Activated CD4-positive, alpha-beta T cell treated with anti-CD3 and anti-CD28 coated beads, Interleukin-2, amount 10 ng/mL, durations not matched to agents 7 days and 5 days (primary cell): ENCODE results near the gene RABGAP1. TPM values are rescaled to one million over a fixed set of nuclear protein-coding genes. Genes with fewer than 3 reads are reported as not detected.

ENCODE experiments used
- CTCF ChIA-PET: fragments of 350-600 bp; sonication (Branson Sonifier 250); formaldehyde crosslinking; loops from one replicate; lab custom pipeline; 2021; ENCODE audit warnings: antibody characterized with exemption; lab: Charles Lee
- POLR2A ChIA-PET: fragments of 350-600 bp; sonication (Branson Sonifier 250); formaldehyde crosslinking; loops from one replicate; lab custom pipeline; 2021; ENCODE audit warnings: antibody characterized with exemption; lab: Charles Lee
- DNase-seq: peaks from one replicate; pipeline ENCODE4 v3.0.0-alpha.2; 2020
- H3K27ac Mint-ChIP-seq: one replicate; pipeline ENCODE4 v1.8.0; 2021; ENCODE audit warnings: mild to moderate bottlenecking, moderate library complexity, mixed read lengths
- H3K27me3 Mint-ChIP-seq: one replicate; pipeline ENCODE4 v1.8.0; 2021; ENCODE audit warnings: mixed read lengths
- H3K36me3 Mint-ChIP-seq: one replicate; pipeline ENCODE4 v1.8.0; 2021; ENCODE audit warnings: low read depth, mixed read lengths
- H3K4me1 Mint-ChIP-seq: one replicate; pipeline ENCODE4 v1.8.0; 2021; ENCODE audit warnings: mixed read lengths
- H3K4me3 Mint-ChIP-seq: one replicate; pipeline ENCODE4 v1.8.0; 2021; ENCODE audit warnings: mild to moderate bottlenecking, moderate library complexity, mixed read lengths
- H3K9me3 Mint-ChIP-seq: one replicate; pipeline ENCODE4 v1.8.0; 2021; ENCODE audit warnings: mixed read lengths
- total RNA-seq, 2 experiments: library from RNA; stranded (reverse); gene quantifications; one replicate each; pipeline ENCODE4 v1.2.3, GENCODE V29; 2021

Gene RABGAP1
- total RNA-seq, 2 experiments from 2014 or later, result 28.4 to 32.9 TPM

DNA sequence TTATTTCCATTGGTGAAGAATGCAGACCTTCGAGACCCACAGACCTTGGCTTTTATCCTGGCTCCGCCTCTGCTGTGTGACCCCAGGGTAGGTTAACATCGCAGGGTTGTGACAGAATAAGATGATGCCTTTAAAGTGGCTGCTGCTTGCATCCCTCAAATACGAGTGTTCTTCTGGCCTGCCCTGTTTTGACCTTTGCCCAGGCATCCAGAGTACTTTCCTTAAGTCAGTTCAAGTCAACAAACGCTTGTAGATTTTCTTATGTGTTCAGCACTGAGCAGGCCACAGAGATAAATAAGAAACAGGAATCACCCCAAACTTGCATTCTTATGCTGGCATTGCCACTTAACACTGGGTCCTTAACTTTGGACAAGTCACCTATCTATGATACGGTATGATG, 142.9 kb downstream of the RABGAP1 start:
- H3K4me3 Mint-ChIP-seq, result no peak overlapping the region
- H3K27me3 Mint-ChIP-seq, result no peaks in the 10 kb centered on the region
- H3K27ac Mint-ChIP-seq, result no peak overlapping the region
- peaks cover 4% of the 10 kb centered on the region for H3K4me1 Mint-ChIP-seq
- ChIA-PET CTCF (interaction anchor here (1.1 kb wide), 1 partner anchor 10 kb away, joined by 3 read pairs; no protein-coding TSS in a partner anchor), POLR2A (no interaction called here)
- H3K9me3 Mint-ChIP-seq, result no peaks in the 10 kb centered on the region
- peaks cover 10% of the 10 kb centered on the region for H3K36me3 Mint-ChIP-seq
- DNase-seq, result no peak

DNA sequence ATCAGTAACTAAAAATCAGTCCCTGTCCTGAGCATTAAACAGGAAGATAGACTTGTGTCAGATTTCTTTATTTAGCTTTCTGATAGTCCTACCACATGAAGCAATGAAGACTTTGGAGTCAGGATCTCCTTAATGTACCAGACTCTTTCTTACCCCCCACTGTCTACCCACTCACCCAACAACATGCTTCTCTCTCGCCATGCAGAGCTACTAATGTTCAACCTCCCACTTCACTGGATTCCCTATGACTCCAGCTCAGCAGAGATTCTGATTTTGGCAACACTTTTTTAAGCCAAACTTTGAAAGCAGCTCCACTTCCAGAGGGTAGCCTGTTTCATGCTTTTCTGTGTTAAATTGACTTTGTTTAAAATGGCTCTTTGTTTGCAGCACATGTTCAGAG, 143.4 kb downstream of the RABGAP1 start:
- Mint-ChIP-seq H3K27ac (no peak overlapping the region), H3K36me3 (peaks cover 8% of the 10 kb centered on the region), H3K4me1 (peaks cover 4% of the 10 kb centered on the region), H3K4me3 (no peak overlapping the region), H3K27me3 (no peaks in the 10 kb centered on the region), H3K9me3 (no peaks in the 10 kb centered on the region)
- ChIA-PET CTCF (interaction anchor here (1.0 to 1.7 kb wide), 4 partner anchors 9 to 270 kb away, joined by 3 to 6 read pairs (median 3); no protein-coding TSS in a partner anchor), POLR2A (no interaction called here)
- no peak for DNase-seq

DNA sequence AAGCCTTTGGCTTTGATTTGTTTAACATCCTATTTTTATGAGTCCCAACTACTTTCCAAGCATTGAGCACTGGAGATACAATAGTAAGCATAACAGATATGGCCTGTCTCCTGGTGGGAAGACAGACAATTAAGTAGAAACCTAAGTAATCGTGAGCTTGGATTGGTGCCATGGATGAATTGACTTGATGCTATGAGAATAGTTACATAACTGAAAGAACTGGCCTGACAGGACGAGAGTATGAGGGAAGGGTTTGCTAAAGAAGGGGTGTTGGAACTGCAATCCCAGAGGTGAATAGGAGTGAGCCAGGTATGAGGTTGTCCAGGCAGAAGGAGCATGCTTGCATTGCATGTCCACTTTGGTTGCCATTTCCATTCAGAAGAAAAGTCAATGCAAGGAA, 145.1 kb downstream of the RABGAP1 start:
- Mint-ChIP-seq H3K27ac (no peak overlapping the region), H3K4me3 (no peak overlapping the region), H3K36me3 (peaks cover 10% of the 10 kb centered on the region), H3K9me3 (no peaks in the 10 kb centered on the region), H3K4me1 (peaks cover 1% of the 10 kb centered on the region), H3K27me3 (no peaks in the 10 kb centered on the region)
- DNase-seq, result no peak
- POLR2A ChIA-PET, result no interaction called here
- CTCF ChIA-PET, result no interaction called here

DNA sequence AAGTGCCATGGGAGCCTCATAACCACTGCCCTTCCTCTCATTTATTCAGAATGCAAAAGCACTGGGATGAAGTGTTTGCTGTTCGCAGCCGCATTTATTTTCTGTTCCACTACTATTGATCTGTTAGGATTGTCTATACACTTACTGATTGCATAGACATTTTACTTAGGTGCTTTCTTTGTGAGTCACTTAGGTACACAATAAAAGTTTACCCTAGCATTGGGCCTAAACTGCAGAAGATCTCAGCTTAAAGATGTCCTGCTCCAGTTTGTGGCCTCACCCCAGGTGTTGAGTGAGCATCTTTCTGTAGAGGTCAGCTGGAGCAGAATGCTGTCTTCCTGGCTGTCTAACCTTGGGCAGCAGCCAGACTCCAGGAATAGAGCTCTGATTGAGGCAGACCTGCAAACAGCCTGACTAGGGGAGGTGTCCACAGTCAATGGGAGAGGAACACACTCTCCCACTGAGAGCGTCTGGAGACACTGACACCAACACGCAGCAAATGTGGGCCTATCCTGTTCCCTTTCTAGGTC, 146.6 kb downstream of the RABGAP1 start:
- CTCF ChIA-PET, result interaction anchor here (0.6 kb wide), 1 partner anchor 1106 kb away, joined by 3 read pairs; no protein-coding TSS in a partner anchor
- POLR2A ChIA-PET, result no interaction called here
- DNase-seq, result no peak
- Mint-ChIP-seq H3K4me1 (no peaks in the 10 kb centered on the region), H3K36me3 (peaks cover 7% of the 10 kb centered on the region), H3K9me3 (no peaks in the 10 kb centered on the region), H3K27ac (no peak overlapping the region), H3K27me3 (no peaks in the 10 kb centered on the region), H3K4me3 (no peak overlapping the region)

DNA sequence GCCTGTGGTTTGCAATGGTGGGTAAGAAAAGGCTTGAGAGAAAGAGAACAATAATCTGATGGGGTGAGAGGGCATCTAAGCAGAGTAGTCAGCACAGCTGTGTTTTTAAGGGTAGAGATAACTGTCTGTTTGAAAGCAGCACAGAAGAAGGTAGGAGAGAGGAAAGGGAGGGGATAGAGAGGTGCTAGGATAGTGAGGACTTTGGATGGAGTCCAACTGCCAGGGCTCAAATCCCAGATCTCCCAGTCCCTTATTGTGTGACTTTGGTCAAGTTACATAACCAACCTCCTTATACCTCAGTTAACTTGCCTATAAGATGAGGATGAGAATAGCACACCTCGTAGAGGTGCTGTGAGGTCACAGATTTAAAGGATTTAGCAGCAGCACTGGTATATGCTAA, 148.2 kb downstream of the RABGAP1 start:
- no peak overlapping the region for H3K27ac Mint-ChIP-seq
- H3K4me1 Mint-ChIP-seq, result no peaks in the 10 kb centered on the region
- no peaks in the 10 kb centered on the region for H3K27me3 Mint-ChIP-seq
- no peak for DNase-seq
- ChIA-PET POLR2A (no interaction called here), CTCF (no interaction called here)
- H3K36me3 Mint-ChIP-seq, result peaks cover 11% of the 10 kb centered on the region
- H3K9me3 Mint-ChIP-seq, result no peaks in the 10 kb centered on the region
- H3K4me3 Mint-ChIP-seq, result no peak overlapping the region

DNA sequence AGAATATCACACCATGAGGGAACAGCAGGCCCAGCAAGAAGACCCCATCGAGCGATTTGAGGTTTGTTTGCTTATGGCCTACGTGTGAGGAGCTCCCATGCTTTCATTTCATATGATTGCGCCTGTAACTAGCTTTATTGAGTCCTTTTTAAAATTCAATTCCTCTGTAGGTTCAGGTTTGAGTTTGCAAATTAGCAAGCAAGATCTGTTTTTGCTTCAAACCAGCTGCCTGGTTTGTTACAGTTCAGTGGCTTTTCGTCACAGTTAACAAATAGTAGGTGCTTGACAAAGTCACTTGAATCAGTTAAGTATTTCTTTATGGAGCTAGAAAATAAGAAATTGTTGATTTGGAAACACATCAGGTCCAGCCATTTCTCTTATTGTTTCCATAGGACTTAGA, 149.0 kb downstream of the RABGAP1 start:
- Mint-ChIP-seq H3K27me3 (no peaks in the 10 kb centered on the region), H3K4me3 (no peak overlapping the region), H3K4me1 (no peaks in the 10 kb centered on the region), H3K36me3 (peaks cover 11% of the 10 kb centered on the region), H3K27ac (no peak overlapping the region), H3K9me3 (no peaks in the 10 kb centered on the region)
- DNase-seq, result no peak
- CTCF ChIA-PET, result interaction anchor here (1.8 kb wide), 1 partner anchor 12 kb away, joined by 5 read pairs; no protein-coding TSS in a partner anchor
- POLR2A ChIA-PET, result interaction anchor here (0.6 kb wide), 1 partner anchor 42 kb away, joined by 3 read pairs; no protein-coding TSS in a partner anchor

DNA sequence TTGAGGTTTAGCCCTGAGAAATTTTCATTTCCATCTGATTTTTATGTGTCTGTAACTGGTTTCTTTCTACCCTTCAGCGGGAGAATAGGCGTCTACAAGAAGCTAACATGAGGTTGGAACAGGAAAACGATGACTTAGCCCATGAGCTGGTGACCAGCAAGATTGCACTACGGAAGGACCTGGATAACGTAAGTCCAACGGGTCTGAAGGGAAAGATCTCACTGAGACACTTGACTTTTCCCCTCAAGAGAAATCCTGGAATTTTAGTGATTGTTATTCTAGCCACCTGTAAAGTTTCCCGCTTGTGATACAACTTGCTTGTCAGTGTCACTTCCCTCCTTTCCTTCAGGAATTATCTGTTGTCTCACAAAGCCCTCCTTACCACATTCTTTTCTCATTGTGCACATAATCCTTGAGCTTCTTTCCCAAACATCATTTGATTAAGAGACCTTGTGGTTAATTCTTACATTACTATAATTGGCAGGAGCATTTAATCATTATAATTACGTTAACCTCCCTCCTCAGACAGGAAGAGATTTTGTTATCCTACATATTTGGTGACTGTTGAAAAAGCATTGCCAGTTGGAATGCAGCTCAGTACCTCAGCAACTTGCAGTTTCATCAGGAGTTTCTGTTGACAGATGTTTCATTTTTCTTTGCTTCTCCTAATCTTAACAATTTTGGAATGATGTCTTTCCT, 149.5 kb downstream of the RABGAP1 start:
- Mint-ChIP-seq H3K4me3 (no peak overlapping the region), H3K4me1 (no peaks in the 10 kb centered on the region), H3K27ac (no peak overlapping the region), H3K36me3 (peaks cover 13% of the 10 kb centered on the region), H3K27me3 (no peaks in the 10 kb centered on the region), H3K9me3 (no peaks in the 10 kb centered on the region)
- CTCF ChIA-PET, result interaction anchor here (1.8 kb wide), 1 partner anchor 11 kb away, joined by 5 read pairs; no protein-coding TSS in a partner anchor
- POLR2A ChIA-PET, result interaction anchor here (0.6 kb wide), 1 partner anchor 43 kb away, joined by 3 read pairs; no protein-coding TSS in a partner anchor
- DNase-seq, result no peak

DNA sequence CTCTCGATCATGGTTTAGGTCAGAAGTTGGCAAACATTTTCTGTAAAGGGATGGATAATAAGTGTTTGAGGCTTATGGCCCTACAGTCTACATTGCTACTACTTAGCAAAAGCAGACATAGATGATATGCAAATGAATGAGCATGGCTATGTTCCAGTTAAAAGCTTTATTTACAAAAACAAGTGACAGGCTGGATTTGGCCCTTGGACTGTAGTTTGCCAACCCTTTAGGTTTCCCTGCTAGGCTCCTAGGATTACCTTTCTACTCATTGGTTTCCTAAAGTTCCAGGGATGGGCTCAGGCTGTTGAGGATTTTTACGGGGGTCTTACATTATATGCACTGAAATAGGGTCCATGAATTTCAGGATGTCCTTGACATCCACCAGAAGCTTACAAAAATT, 150.1 kb downstream of the RABGAP1 start:
- Mint-ChIP-seq H3K4me1 (no peaks in the 10 kb centered on the region), H3K27me3 (no peaks in the 10 kb centered on the region), H3K27ac (no peak overlapping the region), H3K4me3 (no peak overlapping the region), H3K9me3 (no peaks in the 10 kb centered on the region), H3K36me3 (peaks cover 13% of the 10 kb centered on the region)
- CTCF ChIA-PET, result interaction anchor here (1.8 kb wide), 1 partner anchor 11 kb away, joined by 5 read pairs; no protein-coding TSS in a partner anchor
- POLR2A ChIA-PET, result no interaction called here
- no peak for DNase-seq

DNA sequence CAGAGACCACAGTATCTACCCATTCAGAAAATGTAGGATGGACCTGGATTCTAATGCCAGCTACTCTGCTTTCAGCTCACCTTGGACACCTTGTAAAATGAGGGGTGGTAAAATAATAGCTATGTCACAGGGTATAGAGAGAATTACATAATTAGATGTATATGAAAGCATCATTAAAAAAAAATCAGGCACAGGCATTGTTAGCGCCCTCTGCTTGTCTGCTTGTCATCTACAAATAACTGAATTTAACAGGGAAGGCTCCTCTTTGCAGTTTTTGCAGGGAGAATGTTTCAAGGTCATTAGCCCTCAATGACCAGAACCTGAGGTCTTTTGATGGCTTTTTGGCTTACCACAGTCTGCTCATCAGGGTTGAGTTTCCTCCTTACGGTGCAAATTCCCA, 150.6 kb downstream of the RABGAP1 start:
- Mint-ChIP-seq H3K9me3 (no peaks in the 10 kb centered on the region), H3K4me3 (no peak overlapping the region), H3K27ac (no peak overlapping the region), H3K36me3 (peaks cover 13% of the 10 kb centered on the region), H3K4me1 (no peaks in the 10 kb centered on the region), H3K27me3 (no peaks in the 10 kb centered on the region)
- CTCF ChIA-PET, result interaction anchor here (1.8 kb wide), 1 partner anchor 10 kb away, joined by 5 read pairs; no protein-coding TSS in a partner anchor
- DNase-seq, result no peak
- POLR2A ChIA-PET, result no interaction called here

DNA sequence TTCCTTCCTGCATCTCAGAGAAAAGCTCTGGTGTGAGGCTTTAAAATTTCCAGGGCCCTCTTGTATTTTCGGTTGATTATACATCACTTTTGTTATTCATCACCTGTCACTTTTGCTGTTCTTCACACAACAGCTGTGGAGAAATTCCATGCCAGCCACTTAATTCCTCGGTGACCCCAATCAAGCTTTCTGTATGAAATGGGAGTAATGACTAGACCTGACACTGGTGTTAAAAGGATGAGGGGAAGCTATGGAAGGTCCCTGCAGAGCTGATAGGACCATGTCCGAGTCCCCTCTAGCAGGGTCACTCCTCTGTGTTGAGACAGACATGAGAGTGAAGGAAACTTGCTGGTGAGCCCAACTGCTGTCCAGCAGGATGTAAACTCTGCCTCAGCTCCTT, 152.3 kb downstream of the RABGAP1 start:
- Mint-ChIP-seq H3K36me3 (peaks cover 14% of the 10 kb centered on the region), H3K27ac (no peak overlapping the region), H3K4me1 (no peaks in the 10 kb centered on the region), H3K9me3 (no peaks in the 10 kb centered on the region), H3K4me3 (no peak overlapping the region), H3K27me3 (no peaks in the 10 kb centered on the region)
- no peak for DNase-seq
- ChIA-PET CTCF (interaction anchor here (1.2 to 2.0 kb wide), 4 partner anchors 9 to 13 kb away, joined by 3 to 8 read pairs (median 4); no protein-coding TSS in a partner anchor), POLR2A (interaction anchor here (0.6 kb wide), 1 partner anchor 86 kb away, joined by 4 read pairs; no protein-coding TSS in a partner anchor)

DNA sequence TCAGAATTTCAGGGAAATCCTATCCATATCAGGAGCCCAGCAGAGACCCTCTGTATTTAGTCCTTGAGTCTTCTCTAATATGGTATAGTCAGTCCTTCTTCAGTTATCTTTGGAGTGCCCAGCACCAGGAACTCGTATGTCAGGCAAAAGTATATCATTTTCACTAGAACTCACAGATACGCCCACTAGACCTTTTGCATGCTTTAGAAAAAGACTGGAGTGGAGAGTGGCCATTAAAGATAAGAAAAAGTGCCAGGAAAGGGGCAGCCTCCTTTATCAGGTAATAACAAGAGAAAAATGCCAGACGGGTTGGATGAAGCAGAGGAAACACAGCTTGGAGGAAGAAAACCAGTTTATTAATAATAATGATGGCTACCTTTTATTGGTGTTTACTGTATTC, 156.2 kb downstream of the RABGAP1 start:
- CTCF ChIA-PET, result interaction anchor here (0.6 kb wide), 1 partner anchor 88 kb away, joined by 3 read pairs; no protein-coding TSS in a partner anchor
- no peak overlapping the region for H3K27ac Mint-ChIP-seq
- H3K4me3 Mint-ChIP-seq, result no peak overlapping the region
- no peak for DNase-seq
- no peaks in the 10 kb centered on the region for H3K27me3 Mint-ChIP-seq
- peaks cover 17% of the 10 kb centered on the region for H3K36me3 Mint-ChIP-seq
- H3K9me3 Mint-ChIP-seq, result no peaks in the 10 kb centered on the region
- no peaks in the 10 kb centered on the region for H3K4me1 Mint-ChIP-seq
- POLR2A ChIA-PET, result no interaction called here

DNA sequence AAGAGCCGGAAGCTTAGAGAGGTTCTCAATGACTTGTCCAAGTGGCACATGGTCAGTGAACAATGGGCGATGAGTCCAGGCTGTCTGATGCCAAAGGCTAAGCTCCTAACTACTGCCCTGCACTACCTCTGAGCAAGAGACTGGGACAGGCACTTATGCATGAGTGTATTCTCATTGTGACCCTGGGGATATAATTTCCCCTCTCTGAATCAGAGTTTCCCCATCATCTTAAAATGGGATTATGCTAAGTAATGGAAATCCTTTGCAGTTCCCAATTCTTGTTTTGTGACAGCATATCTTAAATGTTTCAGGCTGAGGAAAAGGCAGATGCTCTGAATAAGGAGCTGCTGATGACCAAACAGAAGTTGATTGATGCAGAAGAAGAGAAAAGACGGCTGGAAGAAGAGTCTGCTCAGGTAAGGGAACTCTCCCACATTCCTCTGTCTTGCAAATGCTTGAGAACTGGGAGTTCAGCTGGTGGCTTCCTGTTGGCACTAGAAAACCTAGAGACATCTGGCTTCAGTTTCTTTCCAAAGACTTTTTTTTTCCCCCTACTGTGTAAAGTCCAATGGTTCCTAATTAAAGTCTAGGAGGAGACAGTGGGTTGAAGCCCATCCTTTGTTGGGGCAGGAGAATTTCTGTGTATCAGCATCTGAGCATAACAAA, 156.7 kb downstream of the RABGAP1 start:
- Mint-ChIP-seq H3K36me3 (peaks cover 15% of the 10 kb centered on the region), H3K4me3 (no peak overlapping the region), H3K27me3 (no peaks in the 10 kb centered on the region), H3K27ac (no peak overlapping the region), H3K9me3 (no peaks in the 10 kb centered on the region), H3K4me1 (no peaks in the 10 kb centered on the region)
- ChIA-PET CTCF (interaction anchor here (0.6 kb wide), 1 partner anchor 87 kb away, joined by 3 read pairs; no protein-coding TSS in a partner anchor), POLR2A (no interaction called here)
- DNase-seq, result no peak

DNA sequence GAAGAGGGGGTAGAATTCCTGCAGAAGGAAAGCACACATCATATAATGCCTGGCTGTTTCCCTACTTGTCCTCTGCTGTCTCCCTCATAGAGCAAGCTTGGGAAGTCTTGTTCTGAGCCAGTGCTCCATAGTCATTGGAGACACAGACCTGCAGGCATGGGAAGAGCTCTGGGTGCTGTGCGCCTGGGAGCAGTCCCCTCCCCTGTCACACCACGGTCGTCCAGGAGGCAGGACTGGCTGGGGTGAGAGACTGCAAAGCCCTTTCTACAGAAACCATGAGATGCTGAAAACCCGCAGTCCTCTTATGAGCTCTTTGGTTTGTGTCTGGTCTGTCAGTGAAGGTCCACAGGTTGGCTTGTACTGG, 157.3 kb downstream of the RABGAP1 start:
- no peak overlapping the region for H3K27ac Mint-ChIP-seq
- H3K27me3 Mint-ChIP-seq, result no peaks in the 10 kb centered on the region
- ChIA-PET POLR2A (no interaction called here), CTCF (no interaction called here)
- no peak overlapping the region for H3K4me3 Mint-ChIP-seq
- no peaks in the 10 kb centered on the region for H3K9me3 Mint-ChIP-seq
- no peak for DNase-seq
- H3K36me3 Mint-ChIP-seq, result peaks cover 14% of the 10 kb centered on the region
- H3K4me1 Mint-ChIP-seq, result no peaks in the 10 kb centered on the region
